ENCODE data around the gene TNNT2. TPM values are rescaled to one million over a fixed set of nuclear protein-coding genes. Genes with fewer than 3 reads are reported as not detected.

The TNNT2 gene
- total and polyA plus RNA-seq, 2 of the 13 experiments (the other 11 are each of a cell fraction or from before 2014, with no cell fraction given), result 0.20 to 0.63 TPM

GRCh38 chr1:201331166-201331565, 46.3 kb downstream of the TNNT2 start:
- ChIA-PET POLR2A (no interaction called here), CTCF (ENCODE audit: low intra/inter-chr PET ratio, low total read pairs) (no interaction called here)
- DNase-seq (ENCODE audit: low spot score) (no peak), ATAC-seq (no peak), FAIRE-seq (no peak)
- H3K9ac ChIP-seq (ENCODE audit: insufficient read depth, low read depth, low read length), result no peak overlapping the region
- TF ChIP-seq MIER2 (CRISPR knock-in tag; IDR thresholded peaks at IDR 0.05) (no peak), ARID3A (IDR thresholded peaks at IDR 0.05; ENCODE audit: low read depth, low read length) (no peak), PRDM15 (CRISPR knock-in tag; IDR thresholded peaks at IDR 0.05) (no peak), ZNF260 (CRISPR knock-in tag; IDR thresholded peaks at IDR 0.05; ENCODE audit: borderline replicate concordance, low read depth) (no peak), ATF1 (CRISPR knock-in tag; IDR thresholded peaks at IDR 0.05) (no peak), FOXM1 (CRISPR knock-in tag; IDR thresholded peaks at IDR 0.05) (no peak), ZNF878 (CRISPR knock-in tag; IDR thresholded peaks at IDR 0.05) (no peak), ZNF563 (CRISPR knock-in tag; IDR thresholded peaks at IDR 0.05) (no peak), ZNF512B (CRISPR knock-in tag; IDR thresholded peaks at IDR 0.05; ENCODE audit: borderline replicate concordance) (no peak), ZXDC (CRISPR knock-in tag; IDR thresholded peaks at IDR 0.05) (no peak)
- no peaks in the 10 kb centered on the region for H4K20me1 ChIP-seq (ENCODE audit: insufficient read depth, low read length)
- intact Hi-C loops (cut with micrococcal nuclease; ENCODE audit: unreplicated experiment), result no loop called here
- no TSS peak for BruUV-seq (replicated peaks)
- H3K4me2 ChIP-seq (ENCODE audit: low read depth, low read length), result no peak overlapping the region
- H3K4me1 ChIP-seq (ENCODE audit: insufficient read depth, low read length), result no peaks in the 10 kb centered on the region
- H2AFZ ChIP-seq (ENCODE audit: low read length), result no peak overlapping the region
- H3K4me3 ChIP-seq (replicated peaks in 1 of 3; ENCODE audit: insufficient read depth in 1 of 3, low read depth in 2 of 3, low read length in 3 of 3), result no peak overlapping the region
- no peak overlapping the region for H3K27ac ChIP-seq (ENCODE audit: extremely low read length, insufficient read depth, low read length)
- no peaks in the 10 kb centered on the region for H3K79me2 ChIP-seq (ENCODE audit: insufficient read depth, low read length)
- no peaks in the 10 kb centered on the region for H3K36me3 ChIP-seq (replicated peaks in 1 of 2; ENCODE audit: control insufficient read depth in 1 of 2, insufficient read depth in 2 of 2, low read length in 2 of 2)
- WGBS (ENCODE audit: low lambda C conversion rate), result 43% methylated on average over 1 of the region's 7 CpGs
- peaks cover 0 to 5% of the 10 kb centered on the region in 2 experiments; a peak in 1 of 5 replicates for H3K27me3 ChIP-seq (ENCODE audit: control insufficient read depth in 1 of 2, insufficient read depth in 2 of 2, low read length in 2 of 2)
- H3K9me3 ChIP-seq (ENCODE audit: low read length), result no peaks in the 10 kb centered on the region
- in situ Hi-C loops (cut with HindIII; ENCODE audit: extremely low pct_ligation_motif_present, low pct_unique_long_range_greater_than_20kb), result no loop called here
